ENCODE results near the gene ZNF804A.

The ZNF804A gene

DNA sequence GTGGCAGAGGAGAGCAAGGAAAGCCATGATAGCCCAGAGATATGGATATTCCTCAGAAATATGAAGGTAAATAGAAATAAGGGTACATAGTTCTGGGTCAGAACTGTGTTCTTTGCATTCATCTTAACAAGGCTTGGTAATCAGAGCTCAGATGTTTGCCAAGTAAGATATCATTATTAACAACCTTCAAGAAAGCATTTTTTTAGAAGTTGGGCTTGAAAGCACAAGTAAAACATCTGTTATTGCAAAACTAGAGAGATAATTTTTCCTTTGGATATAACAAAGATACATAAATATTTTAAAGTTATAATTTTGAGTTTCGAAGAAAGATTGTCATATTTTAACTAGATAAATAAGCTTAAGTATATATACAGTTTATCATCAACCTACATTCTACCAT is 171.4 kb downstream of the ZNF804A start:
- H3K4me3 ChIP-seq (ENCODE audit: low read depth, low read length), result no peak overlapping the region
- DNase-seq (ENCODE audit: low read depth), result peak; percentile 4
- TF ChIP-seq, protein P1, sequence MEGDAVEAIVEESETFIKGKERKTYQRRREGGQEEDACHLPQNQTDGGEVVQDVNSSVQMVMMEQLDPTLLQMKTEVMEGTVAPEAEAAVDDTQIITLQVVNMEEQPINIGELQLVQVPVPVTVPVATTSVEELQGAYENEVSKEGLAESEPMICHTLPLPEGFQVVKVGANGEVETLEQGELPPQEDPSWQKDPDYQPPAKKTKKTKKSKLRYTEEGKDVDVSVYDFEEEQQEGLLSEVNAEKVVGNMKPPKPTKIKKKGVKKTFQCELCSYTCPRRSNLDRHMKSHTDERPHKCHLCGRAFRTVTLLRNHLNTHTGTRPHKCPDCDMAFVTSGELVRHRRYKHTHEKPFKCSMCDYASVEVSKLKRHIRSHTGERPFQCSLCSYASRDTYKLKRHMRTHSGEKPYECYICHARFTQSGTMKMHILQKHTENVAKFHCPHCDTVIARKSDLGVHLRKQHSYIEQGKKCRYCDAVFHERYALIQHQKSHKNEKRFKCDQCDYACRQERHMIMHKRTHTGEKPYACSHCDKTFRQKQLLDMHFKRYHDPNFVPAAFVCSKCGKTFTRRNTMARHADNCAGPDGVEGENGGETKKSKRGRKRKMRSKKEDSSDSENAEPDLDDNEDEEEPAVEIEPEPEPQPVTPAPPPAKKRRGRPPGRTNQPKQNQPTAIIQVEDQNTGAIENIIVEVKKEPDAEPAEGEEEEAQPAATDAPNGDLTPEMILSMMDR (conservative IDR thresholded peaks at IDR 0.05; ENCODE audit: low read depth, low read length), result no peak

DNA sequence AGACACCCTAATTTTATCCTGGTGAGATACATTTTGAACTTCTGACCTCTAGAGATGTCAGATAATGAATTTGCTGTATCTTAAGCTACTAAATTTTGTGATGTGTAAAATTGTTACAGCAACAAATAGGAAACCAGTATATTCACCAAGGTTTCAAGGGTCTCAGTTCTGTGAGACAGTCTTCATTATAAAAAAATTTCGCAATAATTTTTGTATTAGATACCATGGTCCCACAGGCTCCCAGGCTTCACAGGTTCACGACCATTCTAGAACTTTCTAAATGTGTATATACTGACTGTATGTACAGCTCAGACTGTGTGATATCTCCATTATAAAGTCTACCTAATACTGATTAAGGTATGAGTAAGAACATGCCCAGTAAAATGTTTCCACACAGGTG is 181.4 kb downstream of the ZNF804A start:
- TF ChIP-seq, protein P1 (conservative IDR thresholded peaks at IDR 0.05; ENCODE audit: low read depth, low read length), result no peak
- no peak for DNase-seq (ENCODE audit: low read depth)
- no peak overlapping the region for H3K4me3 ChIP-seq (ENCODE audit: low read depth, low read length)

DNA sequence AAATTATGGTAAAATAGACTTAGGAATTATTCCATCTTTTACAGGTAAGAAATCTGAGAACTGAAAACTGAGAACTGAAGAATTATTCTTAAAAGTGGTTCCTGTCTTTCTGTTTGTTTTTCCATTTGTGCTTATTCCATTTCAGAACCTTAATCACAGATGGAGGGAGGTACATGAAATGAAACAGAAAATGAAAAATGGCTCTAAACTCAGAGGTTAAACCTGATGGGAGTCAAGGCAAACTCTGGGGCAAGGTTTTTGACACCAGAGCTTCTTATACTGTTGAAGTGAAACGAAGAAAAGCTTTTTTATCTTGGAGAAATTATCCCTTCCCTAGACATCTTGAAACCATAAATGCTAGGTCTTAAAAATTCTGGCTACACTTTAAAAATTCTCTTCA is 182.1 kb downstream of the ZNF804A start:
- DNase-seq (ENCODE audit: low read depth), result no peak
- no peak overlapping the region for H3K4me3 ChIP-seq (ENCODE audit: low read depth, low read length)
- TF ChIP-seq, protein P1 (conservative IDR thresholded peaks at IDR 0.05; ENCODE audit: low read depth, low read length), result no peak

DNA sequence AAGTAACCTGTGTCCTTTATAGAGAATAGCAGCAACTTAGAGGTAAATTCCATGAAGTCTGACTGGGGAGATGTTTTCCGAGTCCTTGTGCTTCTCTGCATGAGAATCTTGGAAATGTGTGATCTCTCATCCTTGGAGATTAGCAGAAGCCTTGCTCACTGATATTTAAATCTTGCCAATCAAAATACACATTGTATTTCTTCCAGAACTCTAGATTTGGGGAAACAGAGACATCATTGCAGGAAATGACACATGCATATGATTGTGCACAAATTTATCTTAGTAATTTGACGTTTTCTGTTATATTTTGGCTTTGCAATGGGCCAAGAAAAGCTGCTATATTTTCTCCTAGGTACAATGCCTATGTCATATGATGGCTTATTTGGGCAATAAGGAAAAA is 182.6 kb downstream of the ZNF804A start:
- peak; percentile 1 for DNase-seq (ENCODE audit: low read depth)
- TF ChIP-seq, protein P1 (conservative IDR thresholded peaks at IDR 0.05; ENCODE audit: low read depth, low read length), result no peak
- no peak overlapping the region for H3K4me3 ChIP-seq (ENCODE audit: low read depth, low read length)

DNA sequence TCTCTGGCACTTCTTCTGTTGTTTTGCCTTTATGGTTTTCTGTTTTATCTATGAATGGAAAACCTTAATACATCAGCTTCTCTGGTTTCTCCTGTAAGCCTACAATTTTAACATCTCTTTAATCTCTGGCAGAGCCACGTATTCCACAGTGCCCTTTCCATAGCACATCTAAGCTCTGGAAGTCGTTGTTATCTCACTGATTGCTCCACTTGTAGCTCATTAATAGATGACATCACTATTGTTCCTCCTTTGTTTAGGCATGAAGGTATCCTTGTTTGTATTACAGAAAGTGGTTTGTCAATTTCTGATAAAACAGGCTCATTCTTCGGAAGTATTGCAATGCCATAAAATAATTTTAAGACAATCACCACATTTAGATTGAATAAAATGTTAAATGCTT is 185.2 kb downstream of the ZNF804A start:
- TF ChIP-seq, protein P1 (conservative IDR thresholded peaks at IDR 0.05; ENCODE audit: low read depth, low read length), result no peak
- DNase-seq (ENCODE audit: low read depth), result no peak
- H3K4me3 ChIP-seq (ENCODE audit: low read depth, low read length), result no peak overlapping the region

DNA sequence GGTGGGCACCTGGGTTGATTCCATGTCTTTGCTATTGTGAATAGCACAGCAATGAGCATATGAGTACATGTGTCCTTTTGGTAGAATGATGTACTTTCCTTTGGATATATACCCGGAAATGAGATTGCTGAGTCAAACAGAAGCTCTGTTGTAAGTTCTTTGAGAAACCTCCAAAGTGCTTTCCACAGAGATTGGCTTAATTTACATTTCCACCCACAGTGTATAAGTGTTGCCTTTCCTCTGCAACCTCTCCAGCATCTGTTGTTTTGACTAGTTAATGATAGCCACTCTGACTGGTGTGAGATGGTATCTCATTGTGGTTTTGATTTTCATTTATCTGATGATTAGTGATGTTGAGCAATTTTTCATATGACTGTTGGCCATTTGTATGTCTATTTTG is 194.8 kb downstream of the ZNF804A start:
- TF ChIP-seq, protein P1 (conservative IDR thresholded peaks at IDR 0.05; ENCODE audit: low read depth, low read length), result no peak
- no peak overlapping the region for H3K4me3 ChIP-seq (ENCODE audit: low read depth, low read length)
- DNase-seq (ENCODE audit: low read depth), result no peak

DNA sequence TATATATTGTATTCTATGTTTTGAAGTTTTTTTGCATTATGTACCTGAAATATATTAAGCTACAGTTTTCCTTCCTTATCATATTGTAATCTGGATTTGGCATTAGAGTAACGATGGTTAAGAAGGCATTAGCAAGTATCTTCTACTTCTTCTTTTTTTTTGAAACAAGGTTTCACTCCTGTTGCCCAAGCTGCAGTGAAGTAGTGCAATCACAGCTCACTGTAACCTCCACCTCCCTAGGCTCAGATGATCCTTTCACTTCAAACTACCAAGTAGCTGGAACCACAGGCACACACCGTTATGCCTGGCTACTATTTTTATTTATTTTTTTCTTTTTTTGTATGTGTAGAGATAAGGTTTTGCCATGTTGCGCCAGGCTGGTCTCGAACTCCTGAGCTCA is 201.1 kb downstream of the ZNF804A start:
- H3K4me3 ChIP-seq (ENCODE audit: low read depth, low read length), result no peak overlapping the region
- TF ChIP-seq, protein P1 (conservative IDR thresholded peaks at IDR 0.05; ENCODE audit: low read depth, low read length), result no peak
- no peak for DNase-seq (ENCODE audit: low read depth)
